K562 (cell line): ENCODE results near the gene OR5A2.

Source experiments
- ATF7 ChIP-seq: fragments of 450-650 bp; IDR thresholded peaks from 2 replicates; pipeline ENCODE4 v1.7.1; 2014; ENCODE audit warnings: mild to moderate bottlenecking, moderate library complexity
- ELF4 ChIP-seq: fragments of 450-650 bp; formaldehyde crosslinking; IDR thresholded peaks from 2 replicates; pipeline ENCODE4 v1.4.0; 2022; ENCODE audit warnings: missing genetic modification characterization
- POLR2A ChIP-seq: fragments of 450-650 bp; conservative IDR thresholded peaks from 2 replicates; pipeline ENCODE4 v1.6.1; 2016
- RAD21 ChIP-seq, 2 experiments: fragments of 250-450 bp in 1 of 2; fragments of 450-650 bp in 1 of 2; sonication (Bioruptor Pico) in 1 of 2; formaldehyde crosslinking in 1 of 2; IDR thresholded peaks in 1 of 2; conservative IDR thresholded peaks in 1 of 2; 2 replicates each; pipeline versions ENCODE4 v1.4.0 to v1.8.0; 2020 to 2022; ENCODE audit warnings: mild to moderate bottlenecking in 2 of 2, moderate library complexity in 1 of 2
- RNF2 ChIP-seq: sonication (generic); IDR thresholded peaks from 2 replicates; pipeline ENCODE4 v1.6.1; 2016
- SFPQ ChIP-seq: fragments of 200-400 bp; formaldehyde crosslinking; IDR thresholded peaks from 2 replicates; pipeline ENCODE4 v1.6.1; 2017; ENCODE audit warnings: mild to moderate bottlenecking, low read depth, low read length, moderate library complexity
- SPI1 ChIP-seq: IDR thresholded peaks from 2 replicates; pipeline ENCODE4 v1.6.1; 2011; ENCODE audit warnings: low read depth, low read length, control low read depth, borderline replicate concordance
- TBP ChIP-seq: optimal IDR thresholded peaks from 2 replicates; pipeline ENCODE3; 2011; ENCODE audit warnings: low read depth, low read length, improper control_type of control experiment
- ZNF274 ChIP-seq: IDR thresholded peaks from 2 replicates; pipeline ENCODE4 v1.6.1; 2011; ENCODE audit warnings: low read depth, mild to moderate bottlenecking, low read length, moderate library complexity, borderline replicate concordance
- TF ChIP-seq, protein P1 (sequence below): sonication (generic); formaldehyde crosslinking; IDR thresholded peaks from 2 replicates; pipeline ENCODE4 v1.9.0; 2022; ENCODE audit warnings: mild to moderate bottlenecking, missing genetic modification reagents

DNA sequence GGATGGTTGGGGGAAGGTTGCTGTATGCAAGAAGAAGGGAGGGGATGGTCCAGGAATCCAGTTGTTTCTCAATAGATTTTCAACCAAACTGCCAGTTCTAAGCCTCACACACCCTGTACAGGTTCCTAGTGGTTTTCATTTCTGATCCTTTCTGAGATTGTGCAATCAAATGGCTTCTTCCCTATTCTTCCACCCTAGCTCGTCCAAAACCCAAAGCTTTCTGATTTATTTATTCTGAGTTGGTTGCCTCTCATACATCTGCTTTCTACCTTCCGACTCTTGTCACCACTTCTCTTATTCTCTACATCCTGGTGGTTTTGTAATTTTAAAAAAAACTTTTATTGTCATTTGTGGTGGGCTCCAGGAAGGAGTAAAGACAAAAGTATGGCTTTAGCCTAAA is 12.6 kb downstream of the OR5A2 start:
- TF ChIP-seq RNF2 (no peak), ZNF274 (no peak), ATF7 (no peak), RAD21 (CRISPR knock-in tag; conservative IDR thresholded peaks at IDR 0.05 in 1 of 2, IDR thresholded peaks at IDR 0.05 in 1 of 2) (no peak), SPI1 (no peak), POLR2A (no peak), SFPQ (no peak), TBP (no peak), ELF4 (CRISPR knock-in tag) (no peak)
- TF ChIP-seq, protein P1, sequence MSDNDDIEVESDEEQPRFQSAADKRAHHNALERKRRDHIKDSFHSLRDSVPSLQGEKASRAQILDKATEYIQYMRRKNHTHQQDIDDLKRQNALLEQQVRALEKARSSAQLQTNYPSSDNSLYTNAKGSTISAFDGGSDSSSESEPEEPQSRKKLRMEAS (CRISPR knock-in tag), result no peak
